ENCODE results near the gene IAPP.
"Not testable (repeated sequence)": the region's sequence is repeated elsewhere in the genome, so short reads cannot be mapped to it uniquely, and the experiment has no call there.

Gene IAPP

GRCh38 chr12:21353487-21353886, 19.2 kb upstream of the IAPP start:
- H3K4me1 Mint-ChIP-seq (ENCODE audit: low read depth): no peaks in the 10 kb centered on the region
- H3K4me3 Mint-ChIP-seq: no peak overlapping the region
- H3K27me3 Mint-ChIP-seq: peaks cover 12% of the 10 kb centered on the region
- no peaks in the 10 kb centered on the region for H3K36me3 Mint-ChIP-seq
- no peaks in the 10 kb centered on the region for H3K9me3 Mint-ChIP-seq (ENCODE audit: low read depth)
- H3K27ac Mint-ChIP-seq: no peak overlapping the region

GRCh38 chr12:21353948-21354347, 18.8 kb upstream of the IAPP start:
- H3K9me3 Mint-ChIP-seq (ENCODE audit: low read depth): no peaks in the 10 kb centered on the region
- H3K4me1 Mint-ChIP-seq (ENCODE audit: low read depth): no peaks in the 10 kb centered on the region
- H3K27me3 Mint-ChIP-seq: peaks cover 12% of the 10 kb centered on the region
- H3K4me3 Mint-ChIP-seq: no peak overlapping the region
- no peaks in the 10 kb centered on the region for H3K36me3 Mint-ChIP-seq
- no peak overlapping the region for H3K27ac Mint-ChIP-seq

GRCh38 chr12:21354641-21355040, 18.1 kb upstream of the IAPP start:
- Mint-ChIP-seq H3K27me3 (peaks cover 12% of the 10 kb centered on the region), H3K9me3 (ENCODE audit: low read depth) (no peaks in the 10 kb centered on the region), H3K27ac (no peak overlapping the region), H3K36me3 (no peaks in the 10 kb centered on the region), H3K4me1 (ENCODE audit: low read depth) (no peaks in the 10 kb centered on the region), H3K4me3 (no peak overlapping the region)

GRCh38 chr12:21360632-21361031, 12.1 kb upstream of the IAPP start:
- not testable (repeated sequence) for H3K4me3 Mint-ChIP-seq; H3K27ac Mint-ChIP-seq; H3K4me1 Mint-ChIP-seq (ENCODE audit: low read depth); H3K9me3 Mint-ChIP-seq (ENCODE audit: low read depth); H3K36me3 Mint-ChIP-seq; H3K27me3 Mint-ChIP-seq

- Mint-ChIP-seq H3K9me3 (ENCODE audit: low read depth) (no peaks in the 10 kb centered on the region), H3K27me3 (peaks cover 2% of the 10 kb centered on the region), H3K27ac (no peak overlapping the region), H3K4me3 (no peak overlapping the region), H3K36me3 (no peaks in the 10 kb centered on the region), H3K4me1 (ENCODE audit: low read depth) (peaks cover 3% of the 10 kb centered on the region)
Observed at GRCh38 chr12:21369141-21369980, 3.3 kb upstream of the IAPP start.

GRCh38 chr12:21370845-21371449, 1.8 kb upstream of the IAPP start:
- no peaks in the 10 kb centered on the region for H3K36me3 Mint-ChIP-seq
- H3K9me3 Mint-ChIP-seq (ENCODE audit: low read depth): no peaks in the 10 kb centered on the region
- H3K4me1 Mint-ChIP-seq (ENCODE audit: low read depth): peaks cover 3% of the 10 kb centered on the region
- H3K4me3 Mint-ChIP-seq: no peak overlapping the region
- peaks cover 2% of the 10 kb centered on the region for H3K27me3 Mint-ChIP-seq
- no peak overlapping the region for H3K27ac Mint-ChIP-seq

- no peak overlapping the region for H3K27ac Mint-ChIP-seq
- no peaks in the 10 kb centered on the region for H3K9me3 Mint-ChIP-seq (ENCODE audit: low read depth)
- no peak overlapping the region for H3K4me3 Mint-ChIP-seq
- no peaks in the 10 kb centered on the region for H3K4me1 Mint-ChIP-seq (ENCODE audit: low read depth)
- H3K36me3 Mint-ChIP-seq: no peaks in the 10 kb centered on the region
- peaks cover 14% of the 10 kb centered on the region for H3K27me3 Mint-ChIP-seq
Observed at GRCh38 chr12:21379218-21379617, 6.5 kb downstream of the IAPP start.

- H3K27me3 Mint-ChIP-seq: peaks cover 13% of the 10 kb centered on the region
- H3K9me3 Mint-ChIP-seq (ENCODE audit: low read depth); H3K27ac Mint-ChIP-seq: not testable (repeated sequence)
Observed at GRCh38 chr12:21381320-21381719, 8.6 kb downstream of the IAPP start.

GRCh38 chr12:21384261-21384660, 11.6 kb downstream of the IAPP start:
- no peak overlapping the region for H3K4me3 Mint-ChIP-seq
- H3K4me1 Mint-ChIP-seq (ENCODE audit: low read depth): no peaks in the 10 kb centered on the region
- no peaks in the 10 kb centered on the region for H3K36me3 Mint-ChIP-seq
- H3K27me3 Mint-ChIP-seq: peaks cover 11% of the 10 kb centered on the region
- no peak overlapping the region for H3K27ac Mint-ChIP-seq
- no peaks in the 10 kb centered on the region for H3K9me3 Mint-ChIP-seq (ENCODE audit: low read depth)

More at GRCh38 chr12:21381320-21381719, 8.6 kb downstream of the IAPP start:
- H3K4me3 Mint-ChIP-seq; H3K36me3 Mint-ChIP-seq; H3K4me1 Mint-ChIP-seq (ENCODE audit: low read depth): not testable (repeated sequence)

GRCh38 chr12:21387174-21387573, 14.5 kb downstream of the IAPP start:
- no peak overlapping the region for H3K27ac Mint-ChIP-seq
- no peaks in the 10 kb centered on the region for H3K9me3 Mint-ChIP-seq (ENCODE audit: low read depth)
- no peak overlapping the region for H3K4me3 Mint-ChIP-seq
- H3K4me1 Mint-ChIP-seq (ENCODE audit: low read depth): peaks cover 4% of the 10 kb centered on the region
- H3K36me3 Mint-ChIP-seq: no peaks in the 10 kb centered on the region
- H3K27me3 Mint-ChIP-seq: peaks cover 4% of the 10 kb centered on the region

- Mint-ChIP-seq H3K4me1 (ENCODE audit: low read depth) (peaks cover 11% of the 10 kb centered on the region), H3K27ac (no peak overlapping the region), H3K36me3 (no peaks in the 10 kb centered on the region), H3K9me3 (ENCODE audit: low read depth) (no peaks in the 10 kb centered on the region), H3K4me3 (no peak overlapping the region), H3K27me3 (peaks cover 16% of the 10 kb centered on the region)
Observed at GRCh38 chr12:21392384-21392783, 19.7 kb downstream of the IAPP start.

- peaks cover 11% of the 10 kb centered on the region for H3K4me1 Mint-ChIP-seq (ENCODE audit: low read depth)
- not testable (repeated sequence) for H3K36me3 Mint-ChIP-seq; H3K27ac Mint-ChIP-seq; H3K9me3 Mint-ChIP-seq (ENCODE audit: low read depth); H3K4me3 Mint-ChIP-seq
- H3K27me3 Mint-ChIP-seq: peaks cover 14% of the 10 kb centered on the region
Observed at GRCh38 chr12:21394828-21395626, 22.3 kb downstream of the IAPP start.

GRCh38 chr12:21413369-21414277, 40.9 kb downstream of the IAPP start:
- Mint-ChIP-seq H3K4me3 (no peak overlapping the region), H3K4me1 (ENCODE audit: low read depth) (no peaks in the 10 kb centered on the region), H3K9me3 (ENCODE audit: low read depth) (no peaks in the 10 kb centered on the region), H3K36me3 (no peaks in the 10 kb centered on the region), H3K27me3 (peaks cover 12% of the 10 kb centered on the region), H3K27ac (no peak overlapping the region)

- Mint-ChIP-seq H3K27ac (no peak overlapping the region), H3K36me3 (no peaks in the 10 kb centered on the region), H3K4me3 (no peak overlapping the region), H3K9me3 (ENCODE audit: low read depth) (no peaks in the 10 kb centered on the region), H3K27me3 (peaks cover 12% of the 10 kb centered on the region), H3K4me1 (ENCODE audit: low read depth) (no peaks in the 10 kb centered on the region)
Observed at GRCh38 chr12:21416511-21417121, 43.9 kb downstream of the IAPP start.
